Adrenal gland (tissue), 12 donors: ENCODE measurements around the gene MSLN. TPM values are rescaled to one million over a fixed set of nuclear protein-coding genes. Genes with fewer than 3 reads are reported as not detected.
"Not testable (repeated sequence)": the region's sequence is repeated elsewhere in the genome, so short reads cannot be mapped to it uniquely, and the experiment has no call there.

ENCODE experiments used
- DNase-seq, 7 donors: peaks; one replicate each; pipeline ENCODE4 v3.0.0-alpha.2; 2019 to 2020
- H3K27ac ChIP-seq, 5 donors: fragments of 200-600 bp; sonication (generic) in 4 of 5; 1 replicate in 3 of 5; 2 replicates in 2 of 5; pipeline versions ENCODE4 v1.5.1 to v1.8.0; 2016 to 2020; ENCODE audit warnings: mild to moderate bottlenecking in 1 of 5
- H3K27me3 ChIP-seq: fragments of 200-600 bp; 2 replicates; pipeline ENCODE4 v1.8.0; 2021
- H3K36me3 ChIP-seq, 2 donors: fragments of 200-600 bp; replicated peaks in 1 of 2; 1 replicate in 1 of 2; 2 replicates in 1 of 2; pipeline versions ENCODE4 v1.5.1 to v1.8.0; 2018 to 2022
- H3K4me1 ChIP-seq, 2 donors: fragments of 200-600 bp; replicated peaks in 1 of 2; 1 replicate in 1 of 2; 2 replicates in 1 of 2; pipeline versions ENCODE4 v1.5.1 to v1.8.0; 2018 to 2021
- H3K4me3 ChIP-seq, 4 donors: fragments of 200-600 bp; sonication (generic) in 3 of 4; one replicate each; pipeline ENCODE4 v1.5.1; 2016 to 2018
- H3K9me3 ChIP-seq, 3 donors: fragments of 200-600 bp; sonication (generic) in 1 of 3; replicated peaks in 1 of 3; 1 replicate in 2 of 3; 2 replicates in 1 of 3; pipeline versions ENCODE4 v1.5.1 to v1.8.0; 2016 to 2021
- CTCF ChIP-seq, 6 experiments: fragments of 450-650 bp in 4 of 6; fragments of 200-600 bp in 2 of 6; sonication (generic) in 1 of 6; IDR thresholded peaks; 1 replicate in 5 of 6; 2 replicates in 1 of 6; pipeline versions ENCODE4 v1.5.1 to v1.8.0; 2016 to 2021; ENCODE audit warnings: antibody characterized with exemption in 6 of 6, mild to moderate bottlenecking in 2 of 6, moderate library complexity in 1 of 6
- POLR2A ChIP-seq, 2 donors: fragments of 450-650 bp; IDR thresholded peaks; one replicate each; pipeline ENCODE4 v1.6.1; 2017; ENCODE audit warnings: antibody characterized with exemption in 2 of 2, mild to moderate bottlenecking in 2 of 2, moderate library complexity in 1 of 2
- WGBS, 4 donors: extraction: QIAGEN DNeasy Blood & Tissue Kit in 2 of 4; methylation state at CpG; one replicate each; pipeline versions ENCODE4 v1.1.5 to v1.1.7; 2013 to 2017; 5-methylcytosine and 5-hydroxymethylcytosine counted together
- intact Hi-C, 2 donors: fragments of 100-400 bp; cut with DNase I; formaldehyde crosslinking; loops; one replicate each; pipeline versions ENCODE4 v1.14.1 to v1.15.0; 2022 to 2023
- polyA plus RNA-seq, 3 donors: library from polyadenylated mRNA; stranded (reverse); fragments of 200-250 nt in 2 of 3; fragments of 350-450 nt in 1 of 3; fragmentation: Illumina TruSeq in 1 of 3; extraction: RNeasy Lipid Tissue Mini Kit (QIAGEN cat#74804) in 1 of 3; gene quantifications; one replicate each; pipeline ENCODE4 v1.2.3, GENCODE V29; 2013 to 2014
- total RNA-seq, 9 donors: library from RNA; depleted of rRNA in 4 of 9; stranded (reverse); fragments of >200 nt in 4 of 9; fragments of 120-200 nt in 1 of 9; fragmentation: NEBNext Ultra II Directional in 1 of 9; extraction: Animal tissue kit (Norgen Biotek cat#: 25700) in 1 of 9; gene quantifications; one replicate each; pipeline versions ENCODE4 v1.1.0 to v1.2.4, GENCODE V29; 2013 to 2023
- donor health status: healthy with polysubstance abuse.
- donor health status: Bipolar disorder and iron deficiency.
- donor health status: DM: yes; HTN: yes; CAD: no.
- donor health status: DM: no; HTN: no; CAD: no.
- donor health status: DM: no; HTN: no; CAD: no.
- donor health status: DM: yes; HTN: yes; CAD: no.

The MSLN gene
- total and polyA plus RNA-seq, 12 donors = 0.13 to 0.46 (median 0.30) TPM; not detected in 8

- WGBS, 4 donors = 81 to 88% (median 83%) methylated on average over 12 to 15 of the region's 15 CpGs
- TF ChIP-seq POLR2A (IDR thresholded peaks at IDR 0.05) (no peak), CTCF (IDR thresholded peaks at IDR 0.05) (no peak)
- peak in 1 of 7 donors; percentile 6 for DNase-seq
- H3K36me3 ChIP-seq = peaks cover 0 to 2% of the 10 kb centered on the region in 2 donors
- H3K4me3 ChIP-seq = no peak overlapping the region
- intact Hi-C loops = no loop called here
- H3K9me3 ChIP-seq = no peaks in the 10 kb centered on the region
- H3K27ac ChIP-seq = no peak overlapping the region
- H3K4me1 ChIP-seq = peaks cover 12% of the 10 kb centered on the region in 2 donors
- no peaks in the 10 kb centered on the region for H3K27me3 ChIP-seq
Observed at GRCh38 chr16:741986-742629, 18.4 kb upstream of the MSLN start.

- H3K9me3 ChIP-seq, intact Hi-C loops, H3K4me3 ChIP-seq, H3K36me3 ChIP-seq, H3K27me3 ChIP-seq, H3K27ac ChIP-seq, DNase-seq: not testable (repeated sequence)
- peaks cover 12% of the 10 kb centered on the region in 2 donors for H3K4me1 ChIP-seq
- WGBS, 4 donors = 63 to 75% (median 71%) methylated on average over 14 of the region's 14 CpGs
Observed at GRCh38 chr16:742894-743293, 17.6 kb upstream of the MSLN start.

- Histone ChIP-seq H3K36me3 (no peaks in the 10 kb centered on the region), H3K4me1 (peaks cover 12% of the 10 kb centered on the region in 2 donors), H3K27ac (no peak overlapping the region), H3K4me3 (no peak overlapping the region), H3K9me3 (no peaks in the 10 kb centered on the region), H3K27me3 (no peaks in the 10 kb centered on the region)
- 68 to 78% (median 75%) methylated on average over 4 to 21 of the region's 21 CpGs for WGBS, 4 donors
- DNase-seq = no peak
- TF ChIP-seq CTCF (IDR thresholded peaks at IDR 0.05) (no peak), POLR2A (IDR thresholded peaks at IDR 0.05) (no peak)
- intact Hi-C loops = no loop called here
Observed at GRCh38 chr16:743794-744500, 16.6 kb upstream of the MSLN start.

GRCh38 chr16:745739-746138 is 14.8 kb upstream of the MSLN start:
- Histone ChIP-seq H3K9me3 (no peaks in the 10 kb centered on the region), H3K36me3 (no peaks in the 10 kb centered on the region), H3K4me3 (no peak overlapping the region), H3K27ac (no peak overlapping the region), H3K4me1 (peaks cover 3 to 4% of the 10 kb centered on the region in 2 donors), H3K27me3 (no peaks in the 10 kb centered on the region)
- 3 to 14% (median 5%) methylated on average over 2 to 14 of the region's 14 CpGs for WGBS, 4 donors
- intact Hi-C loops = no loop called here
- no peak for DNase-seq
- TF ChIP-seq CTCF (IDR thresholded peaks at IDR 0.05) (no peak), POLR2A (IDR thresholded peaks at IDR 0.05) (no peak)
